Measurements from ENCODE around the gene TP73.

DNA sequence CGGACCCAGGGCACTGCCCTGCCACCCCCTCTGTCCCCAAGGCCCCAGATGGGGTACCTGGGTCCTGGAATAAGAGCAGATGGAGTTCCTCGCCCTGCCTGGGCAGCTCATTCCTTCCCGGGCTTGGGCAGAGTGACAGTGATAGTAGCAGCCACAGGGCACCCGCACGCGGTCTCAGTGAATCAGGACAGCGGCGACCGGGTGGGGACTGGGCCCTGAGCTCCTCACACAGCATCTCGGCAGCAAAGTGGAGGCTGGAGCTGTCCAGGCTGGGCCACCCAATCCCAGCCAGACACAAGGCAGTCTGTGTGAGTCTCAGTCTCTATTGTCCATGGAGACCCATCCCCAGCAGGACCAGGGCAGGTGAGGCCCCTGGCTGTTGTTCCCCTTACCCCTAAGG lies 62.5 kb downstream of the TP73 start:
- no peak for TF ChIP-seq EZH2phosphoT487 (IDR thresholded peaks at IDR 0.05; ENCODE audit: insufficient read depth, low read depth)
- TF ChIP-seq EZH2 (IDR thresholded peaks at IDR 0.05; ENCODE audit: insufficient read depth, poor library complexity, severe bottlenecking) = no peak

All from GM23248 (cell line).